HepG2 (cell line): Measurements from ENCODE around the gene CRK. TPM values are rescaled to one million over a fixed set of nuclear protein-coding genes. Genes with fewer than 3 reads are reported as not detected.

Experiments used
- FOXP1 ChIP-seq, 2 experiments: fragments of 450-650 bp in 1 of 2; IDR thresholded peaks; 2 replicates each; pipeline ENCODE4 v1.6.1; 2017 to 2018; ENCODE audit warnings: antibody characterized with exemption in 1 of 2
- GMEB1 ChIP-seq: sonication (generic); formaldehyde crosslinking; IDR thresholded peaks from 2 replicates; pipeline ENCODE4 v1.5.1; 2020; ENCODE audit warnings: missing genetic modification reagents, mild to moderate bottlenecking, borderline replicate concordance
- KLF12 ChIP-seq: sonication (generic); formaldehyde crosslinking; IDR thresholded peaks from 2 replicates; pipeline ENCODE4 v1.4.0; 2020; ENCODE audit warnings: missing genetic modification reagents, borderline replicate concordance
- LBX2 ChIP-seq: sonication (generic); formaldehyde crosslinking; IDR thresholded peaks from 2 replicates; pipeline ENCODE4 v1.5.0; 2020; ENCODE audit warnings: missing genetic modification reagents, mild to moderate bottlenecking, borderline replicate concordance
- MTF1 ChIP-seq: sonication (generic); formaldehyde crosslinking; IDR thresholded peaks from 2 replicates; pipeline ENCODE4 v1.5.0; 2020; ENCODE audit warnings: missing genetic modification reagents
- POLR2A ChIP-seq, 2 experiments: IDR thresholded peaks; 2 replicates each; pipeline ENCODE4 v1.6.1; 2011; ENCODE audit warnings: low read depth in 2 of 2, low read length in 2 of 2, mild to moderate bottlenecking in 1 of 2, moderate library complexity in 1 of 2; ENCODE audit not compliant: insufficient read depth in 1 of 2
- RERE ChIP-seq: IDR thresholded peaks from 2 replicates; pipeline ENCODE4 v1.6.1; 2016; ENCODE audit warnings: low read depth, missing genetic modification reagents, missing compliant biosample characterization
- SIX1 ChIP-seq: sonication (generic); formaldehyde crosslinking; IDR thresholded peaks from 2 replicates; pipeline ENCODE4 v1.4.0; 2020; ENCODE audit warnings: missing genetic modification reagents, borderline replicate concordance
- U2AF2 ChIP-seq: fragments of 200-400 bp; formaldehyde crosslinking; IDR thresholded peaks from 2 replicates; pipeline ENCODE4 v1.6.1; 2017; ENCODE audit warnings: low read depth, mild to moderate bottlenecking, low read length
- ZNF639 ChIP-seq: conservative IDR thresholded peaks from 2 replicates; pipeline ENCODE4 v1.6.1; 2018; ENCODE audit warnings: missing genetic modification reagents
- ZNF687 ChIP-seq: sonication (generic); formaldehyde crosslinking; IDR thresholded peaks from 2 replicates; pipeline ENCODE4 v1.5.1; 2020; ENCODE audit warnings: mild to moderate bottlenecking, missing genetic modification reagents, moderate library complexity
- ZSCAN5A ChIP-seq: sonication (generic); formaldehyde crosslinking; IDR thresholded peaks from 2 replicates; pipeline ENCODE4 v1.8.0; 2022; ENCODE audit warnings: mild to moderate bottlenecking, missing genetic modification reagents, borderline replicate concordance
- polyA plus RNA-seq, 8 experiments: library from polyadenylated mRNA; depleted of rRNA in 3 of 8; stranded (reverse) in 7 of 8; unstranded in 1 of 8; fragments of >200 nt; fragmentation: Illumina TruSeq in 4 of 8; extraction: Trizol in 4 of 8; gene quantifications; 2 replicates each; pipeline versions ENCODE4 v1.2.1 to v1.2.3, GENCODE V29; 2011 to 2016; ENCODE audit warnings: low read depth in 4 of 8, missing spikeins in 1 of 8, mixed read lengths in 1 of 8; ENCODE audit not compliant: insufficient read depth in 1 of 8
- total RNA-seq, 5 experiments: library from RNA; depleted of rRNA; stranded (reverse); fragments of >200 nt; fragmentation: Illumina TruSeq; extraction: Trizol; gene quantifications; 2 replicates each; pipeline ENCODE4 v1.2.3, GENCODE V29; 2016; ENCODE audit warnings: low read depth in 1 of 5

Gene CRK
- total and polyA plus RNA-seq, 2 of the 13 experiments (the other 11 are each of a cell fraction or from before 2014, with no cell fraction given), result 47.4 to 54.2 TPM

GRCh38 chr17:1490643-1491442, 34.8 kb upstream of the CRK start (continued):
- TF ChIP-seq RERE (CRISPR knock-in tag) (no peak), U2AF2 (no peak), LBX2 (CRISPR knock-in tag) (no peak), ZNF639 (0 out of 2 replicates have a peak, but pooled peaks have one; percentile 68), ZSCAN5A (CRISPR knock-in tag) (no peak), KLF12 (CRISPR knock-in tag) (peak; percentile 67; the same call in 1 of the 2 replicates), MTF1 (CRISPR knock-in tag) (no peak), POLR2A (IDR thresholded peaks at IDR 0.05; ENCODE audit: insufficient read depth in 1 of 2, low read depth in 2 of 2, low read length in 2 of 2) (peak; percentile 28 to 71; a peak in 3 of 4 replicates), SIX1 (CRISPR knock-in tag) (peak; percentile 15; the same call in 1 of the 2 replicates), ZNF687 (CRISPR knock-in tag) (peak; percentile 79), GMEB1 (peak; percentile 61; the same call in 1 of the 2 replicates), FOXP1 (IDR thresholded peaks at IDR 0.05) (no peak), FOXP1 (CRISPR knock-in tag; IDR thresholded peaks at IDR 0.05) (no peak)
